ENCODE data around the gene NOL11. TPM values are rescaled to one million over a fixed set of nuclear protein-coding genes. Genes with fewer than 3 reads are reported as not detected.

NOL11 gene
- total RNA-seq, 2 experiments from 2014 or later, result 74.3 to 76.0 TPM

DNA sequence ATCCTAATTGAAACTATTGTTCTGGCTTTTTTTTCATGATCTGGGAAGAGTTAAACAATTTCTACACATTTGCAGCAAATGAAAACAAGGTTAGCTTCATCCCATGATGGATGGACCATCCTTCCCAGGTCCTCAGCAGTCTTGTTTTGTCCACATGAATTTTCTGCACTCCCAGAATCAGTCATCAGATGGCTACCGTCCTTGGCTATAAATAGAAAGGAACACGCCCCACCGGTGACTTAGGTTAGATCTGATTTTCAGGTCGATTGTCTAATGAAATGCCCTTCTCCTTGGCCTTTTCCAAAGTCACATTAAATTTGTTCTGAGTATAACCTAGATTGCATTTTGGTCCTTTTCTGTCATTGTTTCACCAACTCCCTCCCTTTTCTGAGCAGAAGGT lies 41.4 kb upstream of the NOL11 start:
- POLR2A ChIA-PET, result interaction anchor here (0.6 kb wide), 1 partner anchor 271 kb away, joined by 3 read pairs; no protein-coding TSS in a partner anchor
- DNase-seq (no peak), ATAC-seq (no peak)
- H3K4me3 Mint-ChIP-seq, result no peak overlapping the region
- H3K27me3 Mint-ChIP-seq, result no peaks in the 10 kb centered on the region
- H3K4me1 Mint-ChIP-seq (ENCODE audit: low read depth), result peaks cover 22% of the 10 kb centered on the region
- CTCF ChIA-PET, result interaction anchor here (0.6 to 2.2 kb wide), 4 partner anchors 11 to 302 kb away, joined by 4 to 7 read pairs (median 6); no protein-coding TSS in a partner anchor
- intact Hi-C loops (cut with micrococcal nuclease), result no loop called here
- TF ChIP-seq CTCF (IDR thresholded peaks at IDR 0.05), result no peak
- peak overlapping the region; percentile 34 for H3K27ac Mint-ChIP-seq
- peaks cover 15% of the 10 kb centered on the region for H3K36me3 Mint-ChIP-seq (ENCODE audit: low read depth)
- H3K9me3 Mint-ChIP-seq, result no peaks in the 10 kb centered on the region

DNA sequence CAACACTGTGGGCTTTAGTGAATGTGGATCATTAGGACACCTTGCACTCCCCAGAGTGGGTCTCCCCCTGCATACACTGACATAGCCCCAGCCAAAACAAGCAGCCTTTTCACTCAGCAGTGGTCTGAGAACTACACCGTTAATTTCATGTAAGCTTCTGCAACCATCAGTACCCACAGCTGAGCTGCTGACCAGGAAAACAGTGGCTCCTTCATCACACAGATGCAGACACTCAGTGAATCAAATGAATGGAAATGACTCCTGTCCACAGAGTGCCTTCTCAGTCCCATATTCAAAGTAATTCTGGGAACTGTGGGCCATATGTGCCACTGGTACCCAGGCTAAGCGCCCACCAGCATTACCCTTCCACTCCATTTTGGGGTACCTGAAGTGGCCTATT lies 39.3 kb upstream of the NOL11 start:
- DNase-seq, result no peak
- Mint-ChIP-seq H3K9me3 (no peaks in the 10 kb centered on the region), H3K4me1 (ENCODE audit: low read depth) (peaks cover 22% of the 10 kb centered on the region), H3K4me3 (no peak overlapping the region), H3K27ac (no peak overlapping the region), H3K27me3 (no peaks in the 10 kb centered on the region), H3K36me3 (ENCODE audit: low read depth) (peaks cover 15% of the 10 kb centered on the region)
- no peak for TF ChIP-seq CTCF (IDR thresholded peaks at IDR 0.05)
- intact Hi-C loops (cut with micrococcal nuclease), result no loop called here
- no peak for ATAC-seq
- POLR2A ChIA-PET, result no interaction called here
- CTCF ChIA-PET, result interaction anchor here (1.3 to 2.2 kb wide), 2 partner anchors 9 to 11 kb away, joined by 4 to 7 read pairs; no protein-coding TSS in a partner anchor

GRCh38 chr17:67679225-67679624 lies 38.5 kb upstream of the NOL11 start:
- peaks cover 22% of the 10 kb centered on the region for H3K4me1 Mint-ChIP-seq (ENCODE audit: low read depth)
- no peak overlapping the region for H3K4me3 Mint-ChIP-seq
- POLR2A ChIA-PET, result interaction anchor here (1.1 kb wide), 1 partner anchor 178 kb away, joined by 3 read pairs; no protein-coding TSS in a partner anchor
- intact Hi-C loops (cut with micrococcal nuclease), result no loop called here
- no peak for ATAC-seq
- peaks cover 15% of the 10 kb centered on the region for H3K36me3 Mint-ChIP-seq (ENCODE audit: low read depth)
- H3K27ac Mint-ChIP-seq, result peak overlapping the region; percentile 74
- no peak for TF ChIP-seq CTCF (IDR thresholded peaks at IDR 0.05)
- no peaks in the 10 kb centered on the region for H3K27me3 Mint-ChIP-seq
- no peak for DNase-seq
- CTCF ChIA-PET, result interaction anchor here (1.3 kb wide), 1 partner anchor 11 kb away, joined by 4 read pairs; no protein-coding TSS in a partner anchor
- H3K9me3 Mint-ChIP-seq, result no peaks in the 10 kb centered on the region

- H3K4me3 Mint-ChIP-seq, result no peak overlapping the region
- peaks cover 22% of the 10 kb centered on the region for H3K4me1 Mint-ChIP-seq (ENCODE audit: low read depth)
- no peak for TF ChIP-seq CTCF (IDR thresholded peaks at IDR 0.05)
- no peaks in the 10 kb centered on the region for H3K9me3 Mint-ChIP-seq
- no peak for DNase-seq
- H3K27me3 Mint-ChIP-seq, result no peaks in the 10 kb centered on the region
- peaks cover 15% of the 10 kb centered on the region for H3K36me3 Mint-ChIP-seq (ENCODE audit: low read depth)
- H3K27ac Mint-ChIP-seq, result peak overlapping the region; percentile 74
- no peak for ATAC-seq
- CTCF ChIA-PET, result no interaction called here
- POLR2A ChIA-PET, result interaction anchor here (1.1 kb wide), 1 partner anchor 178 kb away, joined by 3 read pairs; no protein-coding TSS in a partner anchor
- intact Hi-C loops (cut with micrococcal nuclease), result no loop called here
Measured at GRCh38 chr17:67679721-67680120, 38.0 kb upstream of the NOL11 start.

- Mint-ChIP-seq H3K4me3 (no peak overlapping the region), H3K9me3 (no peaks in the 10 kb centered on the region)
Measured at GRCh38 chr17:67680445-67681224, 37.1 kb upstream of the NOL11 start.

More at GRCh38 chr17:67680445-67681224, 37.1 kb upstream of the NOL11 start:
- Mint-ChIP-seq H3K27me3 (no peaks in the 10 kb centered on the region), H3K27ac (peak overlapping the region; percentile 55), H3K36me3 (ENCODE audit: low read depth) (peaks cover 15% of the 10 kb centered on the region), H3K4me1 (ENCODE audit: low read depth) (peaks cover 22% of the 10 kb centered on the region)
- ChIA-PET CTCF (interaction anchor here (1.2 kb wide), 1 partner anchor 306 kb away, joined by 5 read pairs; no protein-coding TSS in a partner anchor), POLR2A (no interaction called here)
- intact Hi-C loops (cut with micrococcal nuclease), result no loop called here
- no peak for ATAC-seq
- no peak for TF ChIP-seq CTCF (IDR thresholded peaks at IDR 0.05)
- no peak for DNase-seq

Data from activated CD8-positive, alpha-beta T cell treated with anti-CD3 and anti-CD28 coated beads for 36 hours (primary cell).